ENCODE data around the gene KRT12. TPM values are rescaled to one million over a fixed set of nuclear protein-coding genes. Genes with fewer than 3 reads are reported as not detected.
"Not testable (repeated sequence)": the region's sequence is repeated elsewhere in the genome, so short reads cannot be mapped to it uniquely, and the experiment has no call there.

Gene KRT12
- total RNA-seq, 1 experiment from 2014 or later = 0.33 TPM

DNA sequence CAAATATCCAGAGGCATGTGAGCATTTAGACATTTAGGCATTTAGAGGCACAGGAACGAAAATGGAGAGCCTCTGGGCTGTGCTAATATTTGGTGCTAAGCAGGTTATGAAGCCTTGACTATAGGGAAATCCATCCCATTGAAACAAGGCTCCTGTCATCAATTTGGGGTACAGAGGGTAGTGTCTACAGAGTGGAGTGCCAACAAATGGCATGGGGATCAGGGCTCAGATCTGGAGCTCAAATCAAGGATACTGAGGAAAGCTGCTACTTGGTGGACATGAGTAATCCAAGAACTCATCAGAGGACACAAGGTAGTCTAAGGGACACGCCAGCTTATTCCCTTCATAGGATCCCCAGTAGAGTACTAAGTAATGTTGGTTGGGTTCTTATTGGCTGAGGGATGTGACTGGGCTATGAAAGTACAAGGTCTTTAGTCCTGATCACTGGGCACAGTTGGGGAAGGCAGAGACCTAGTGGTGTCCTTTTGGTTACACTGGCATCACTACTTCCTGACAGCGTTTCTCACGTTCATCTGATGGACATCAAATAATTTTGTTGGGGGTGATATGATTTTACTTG is 49.8 kb downstream of the KRT12 start:
- DNase-seq (ENCODE audit: low spot score) = no peak

DNA sequence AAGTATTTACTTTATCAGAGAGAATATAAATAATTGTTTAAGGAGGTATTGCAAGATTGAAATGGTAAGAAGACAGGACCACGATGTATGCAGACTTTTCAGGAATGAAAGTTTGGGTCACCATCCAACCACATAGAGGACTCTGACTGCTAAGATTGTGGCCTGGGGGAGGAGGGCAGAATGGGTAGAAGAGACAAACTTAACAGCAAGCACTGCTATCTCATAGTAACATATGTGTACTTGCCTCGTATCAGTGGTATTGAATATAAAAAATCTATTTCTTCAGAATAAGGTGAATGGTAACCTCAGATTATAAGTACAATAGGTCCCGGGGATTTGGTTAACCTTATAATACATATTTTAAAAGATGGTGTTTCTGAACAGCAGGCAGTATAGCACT is 50.5 kb downstream of the KRT12 start:
- DNase-seq (ENCODE audit: low spot score) = no peak

- DNase-seq (ENCODE audit: low spot score) = no peak
Observed at GRCh38 chr17:40815381-40815780, 51.6 kb downstream of the KRT12 start.

DNA sequence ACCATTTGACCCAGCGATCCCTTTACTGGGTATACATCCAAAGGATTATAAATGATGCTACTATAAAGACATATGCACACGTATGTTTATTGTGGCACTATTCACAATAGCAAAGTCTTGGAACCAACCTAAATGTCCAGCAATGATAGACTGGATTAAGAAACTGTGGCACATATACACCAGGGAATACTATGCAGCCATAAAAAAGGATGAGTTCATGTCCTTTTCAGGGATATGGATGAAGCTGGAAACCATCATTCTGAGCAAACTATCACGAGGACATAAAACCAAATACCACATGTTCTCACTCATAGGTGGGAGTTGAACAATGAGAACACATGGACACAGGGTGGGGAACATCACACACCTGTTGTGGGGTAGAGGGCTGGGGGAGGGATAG is 52.4 kb downstream of the KRT12 start:
- not testable (repeated sequence) for DNase-seq (ENCODE audit: low spot score)

DNA sequence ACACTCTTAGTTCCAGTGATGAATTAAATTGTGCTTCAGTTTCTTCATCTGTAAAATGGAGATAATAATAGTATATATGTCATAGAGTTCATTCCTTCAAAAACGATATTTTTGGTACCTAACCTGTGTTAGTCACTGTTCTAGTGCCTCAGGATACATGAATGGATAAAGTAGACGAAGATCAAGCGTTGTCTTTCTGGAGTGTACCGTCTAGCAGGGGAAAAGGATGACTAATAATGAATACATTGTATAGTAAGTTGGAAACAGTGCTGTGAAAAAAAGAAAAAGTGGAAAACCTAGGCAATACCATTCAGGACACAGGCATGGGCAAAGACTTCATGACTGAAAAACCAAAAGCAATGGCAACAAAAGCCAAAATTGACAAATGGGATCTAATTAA is 53.2 kb downstream of the KRT12 start:
- DNase-seq (ENCODE audit: low spot score) = no peak

DNA sequence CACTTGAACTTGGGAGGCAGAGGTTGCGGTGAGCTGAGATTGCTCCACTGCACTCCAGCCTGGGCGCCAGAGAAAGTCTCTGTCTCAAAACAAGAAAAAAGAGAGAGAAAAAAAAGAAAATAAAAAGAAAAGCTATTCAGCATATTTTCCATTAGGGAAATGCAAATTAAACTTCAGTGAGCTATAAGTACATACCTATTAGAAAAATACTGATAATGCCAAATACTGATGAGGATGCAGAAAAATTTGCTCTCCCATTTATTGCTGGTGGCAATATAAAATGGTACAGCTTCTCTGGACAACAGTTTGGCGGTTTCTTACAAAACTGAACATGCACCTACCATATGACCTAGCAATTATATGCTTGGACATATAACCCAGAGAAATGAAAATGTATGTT is 54.4 kb downstream of the KRT12 start:
- no peak for DNase-seq (ENCODE audit: low spot score)

Other genes with a start within 250 kb of the KRT12 start
- gene SMARCE1, start 219.4 kb downstream of the KRT12 start, total RNA-seq (2014; rRNA removed; shearing (Covaris generic)) = 30.0 and 34.8 TPM in 2 replicates
- gene KRT222, start 202.0 kb downstream of the KRT12 start, total RNA-seq (2014; rRNA removed; shearing (Covaris generic)) = not detected in 2 replicates
- not detected in 2 replicates for gene KRT24, start 163.5 kb downstream of the KRT12 start, total RNA-seq (2014; rRNA removed; shearing (Covaris generic))
- not detected in 2 replicates for gene KRT25, start 111.9 kb downstream of the KRT12 start, total RNA-seq (2014; rRNA removed; shearing (Covaris generic))
- gene KRT26, start 95.0 kb downstream of the KRT12 start, total RNA-seq (2014; rRNA removed; shearing (Covaris generic)) = not detected in 2 replicates
- gene KRT27, start 84.7 kb downstream of the KRT12 start, total RNA-seq (2014; rRNA removed; shearing (Covaris generic)) = not detected in 2 replicates
- gene KRT28, start 67.3 kb downstream of the KRT12 start, total RNA-seq (2014; rRNA removed; shearing (Covaris generic)) = not detected in 2 replicates
- gene KRT10, start 44.6 kb downstream of the KRT12 start, total RNA-seq (2014; rRNA removed; shearing (Covaris generic)) = 14.7 and 17.7 TPM in 2 replicates
- gene KRT20, start 18.0 kb upstream of the KRT12 start, total RNA-seq (2014; rRNA removed; shearing (Covaris generic)) = 189 and 203 TPM in 2 replicates
- 3.3 and 4.1 TPM in 2 replicates for gene KRT23, start 70.4 kb upstream of the KRT12 start, total RNA-seq (2014; rRNA removed; shearing (Covaris generic))
- not detected in 2 replicates for gene KRT39, start 99.7 kb upstream of the KRT12 start, total RNA-seq (2014; rRNA removed; shearing (Covaris generic))
- gene KRT40, start 117.1 kb upstream of the KRT12 start, total RNA-seq (2014; rRNA removed; shearing (Covaris generic)) = 2.4 and 2.7 TPM in 2 replicates
- not detected in 2 replicates for gene KRTAP3-3, start 126.9 kb upstream of the KRT12 start, total RNA-seq (2014; rRNA removed; shearing (Covaris generic))
- not detected in 2 replicates for gene KRTAP3-2, start 132.7 kb upstream of the KRT12 start, total RNA-seq (2014; rRNA removed; shearing (Covaris generic))
- not detected in 2 replicates for gene KRTAP3-1, start 141.9 kb upstream of the KRT12 start, total RNA-seq (2014; rRNA removed; shearing (Covaris generic))
- gene KRTAP1-5, start 160.0 kb upstream of the KRT12 start, total RNA-seq (2014; rRNA removed; shearing (Covaris generic)) = not detected in 2 replicates
- not detected in 2 replicates for gene KRTAP1-4, start 163.0 kb upstream of the KRT12 start, total RNA-seq (2014; rRNA removed; shearing (Covaris generic))
- gene KRTAP1-3, start 167.7 kb upstream of the KRT12 start, total RNA-seq (2014; rRNA removed; shearing (Covaris generic)) = not detected in 2 replicates
- 0.42 and 0.64 TPM in 2 replicates for gene KRTAP1-1, start 174.2 kb upstream of the KRT12 start, total RNA-seq (2014; rRNA removed; shearing (Covaris generic))
- gene KRTAP2-1, start 180.1 kb upstream of the KRT12 start, total RNA-seq (2014; rRNA removed; shearing (Covaris generic)) = not detected in 2 replicates
- gene KRTAP2-2, start 188.0 kb upstream of the KRT12 start, total RNA-seq (2014; rRNA removed; shearing (Covaris generic)) = not detected in 2 replicates
- gene KRTAP2-3, start 192.9 kb upstream of the KRT12 start, total RNA-seq (2014; rRNA removed; shearing (Covaris generic)) = not detected in 2 replicates
- gene KRTAP2-4, start 198.7 kb upstream of the KRT12 start, total RNA-seq (2014; rRNA removed; shearing (Covaris generic)) = not detected in 2 replicates
- gene KRTAP4-7, start 216.9 kb upstream of the KRT12 start, total RNA-seq (2014; rRNA removed; shearing (Covaris generic)) = not detected in 2 replicates
- gene KRTAP4-8, start 230.9 kb upstream of the KRT12 start, total RNA-seq (2014; rRNA removed; shearing (Covaris generic)) = not detected in 2 replicates
- not detected in 2 replicates for gene KRTAP4-16, start 235.0 kb upstream of the KRT12 start, total RNA-seq (2014; rRNA removed; shearing (Covaris generic))
- not detected in 2 replicates for gene KRTAP4-9, start 238.2 kb upstream of the KRT12 start, total RNA-seq (2014; rRNA removed; shearing (Covaris generic))

All from HT-29 (cell line).